H1 (cell line): ENCODE results near the gene MRPL50. TPM values are rescaled to one million over a fixed set of nuclear protein-coding genes. Genes with fewer than 3 reads are reported as not detected.

Source experiments
- SIN3A ChIP-seq, 2 experiments: IDR thresholded peaks in 1 of 2; conservative IDR thresholded peaks in 1 of 2; 2 replicates each; pipeline ENCODE4 v1.6.1; 2011 to 2012; ENCODE audit warnings: low read length in 2 of 2, improper control_type of control experiment in 1 of 2, low read depth in 1 of 2, mild to moderate bottlenecking in 1 of 2
- polyA plus RNA-seq, 7 experiments: library from polyadenylated mRNA; depleted of rRNA in 3 of 7; stranded (reverse) in 5 of 7; unstranded in 2 of 7; fragments of >200 nt in 5 of 7; fragments of 200-250 nt in 2 of 7; gene quantifications; 1 replicate in 5 of 7; 2 replicates in 1 of 7; 4 replicates in 1 of 7; pipeline versions ENCODE4 v1.2.1 to v1.2.3, GENCODE V29; 2011 to 2013; ENCODE audit warnings: missing spikeins in 2 of 7, mixed read lengths in 2 of 7
- total RNA-seq: library from RNA; stranded (reverse); fragmentation: NEBNext Ultra II Directional; extraction: Animal tissue kit (Norgen Biotek cat#: 25700); gene quantifications from 2 replicates; pipeline ENCODE4 v1.2.1, GENCODE V29; 2021

The MRPL50 gene
- total and polyA plus RNA-seq, 2 of the 8 experiments (the other 6 are each of a cell fraction or from before 2014, with no cell fraction given), result 17.8 to 25.1 TPM

GRCh38 chr9:101369286-101369685 lies 29.1 kb downstream of the MRPL50 start (continued):
- TF ChIP-seq SIN3A (conservative IDR thresholded peaks at IDR 0.05 in 1 of 2, IDR thresholded peaks at IDR 0.05 in 1 of 2; ENCODE audit: low read depth in 1 of 2, low read length in 2 of 2), result no peak
- TF ChIP-seq, all 59 proteins: peak for 0
